Left ventricle myocardium inferior (tissue), 1 donor: ENCODE measurements around the gene RBM19. TPM values are rescaled to one million over a fixed set of nuclear protein-coding genes. Genes with fewer than 3 reads are reported as not detected.
A peak's percentile ranks its signal among the peaks of the same experiment; 100 is the strongest.

Source experiments
- DNase-seq: peaks from one replicate; pipeline ENCODE4 v3.0.0-alpha.2; 2020
- H3K27ac ChIP-seq: fragments of 200-600 bp; replicated peaks from 2 replicates; pipeline ENCODE4 v1.8.0; 2021
- H3K27me3 ChIP-seq: fragments of 200-600 bp; 2 replicates; pipeline ENCODE4 v1.8.0; 2021; ENCODE audit warnings: low read depth
- H3K36me3 ChIP-seq: fragments of 200-600 bp; 2 replicates; pipeline ENCODE4 v1.8.0; 2021
- H3K4me1 ChIP-seq: fragments of 200-600 bp; 2 replicates; pipeline ENCODE4 v1.8.0; 2021
- H3K4me3 ChIP-seq: fragments of 200-600 bp; 2 replicates; pipeline ENCODE4 v1.8.0; 2021; ENCODE audit warnings: mild to moderate bottlenecking, moderate library complexity
- H3K9me3 ChIP-seq: fragments of 200-600 bp; replicated peaks from 2 replicates; pipeline ENCODE4 v1.8.0; 2021
- CTCF ChIP-seq: fragments of 200-600 bp; IDR thresholded peaks from 2 replicates; pipeline ENCODE4 v1.8.0; 2021; ENCODE audit warnings: antibody characterized with exemption, mild to moderate bottlenecking, borderline replicate concordance
- intact Hi-C: fragments of 100-400 bp; cut with micrococcal nuclease; formaldehyde crosslinking; loops from one replicate; pipeline ENCODE4 v1.11.0; 2022
- total RNA-seq: library from RNA; stranded (reverse); fragmentation: NEBNext Ultra II Directional; extraction: Animal tissue kit (Norgen Biotek cat#: 25700); gene quantifications from one replicate; pipeline ENCODE4 v1.2.1, GENCODE V29; 2021
- donor health status: DM: no; HTN: yes; CAD: no; lungs with severe emphysema.

RBM19 gene
- total RNA-seq, 1 donor from 2014 or later: 18.9 TPM

GRCh38 chr12:113935459-113935858 lies 30.7 kb downstream of the RBM19 start:
- intact Hi-C loops: no loop called here
- no peaks in the 10 kb centered on the region for H3K27me3 ChIP-seq
- DNase-seq: no peak
- peaks cover 80% of the 10 kb centered on the region for H3K36me3 ChIP-seq
- TF ChIP-seq CTCF: no peak
- no peaks in the 10 kb centered on the region for H3K9me3 ChIP-seq
- no peak overlapping the region for H3K4me3 ChIP-seq
- no peaks in the 10 kb centered on the region for H3K4me1 ChIP-seq
- no peak overlapping the region for H3K27ac ChIP-seq

- intact Hi-C loops: no loop called here
- no peak for TF ChIP-seq CTCF
- H3K4me1 ChIP-seq: no peaks in the 10 kb centered on the region
- no peak overlapping the region for H3K4me3 ChIP-seq
- no peak for DNase-seq
- H3K36me3 ChIP-seq: peaks cover 77% of the 10 kb centered on the region
- no peak overlapping the region for H3K27ac ChIP-seq
- no peaks in the 10 kb centered on the region for H3K27me3 ChIP-seq
- H3K9me3 ChIP-seq: no peaks in the 10 kb centered on the region
Measured at GRCh38 chr12:113934946-113935345, 31.2 kb downstream of the RBM19 start.

GRCh38 chr12:113934060-113934814 lies 31.9 kb downstream of the RBM19 start:
- TF ChIP-seq CTCF: no peak
- Histone ChIP-seq H3K9me3 (no peaks in the 10 kb centered on the region), H3K27ac (no peak overlapping the region), H3K36me3 (peaks cover 70% of the 10 kb centered on the region), H3K4me1 (no peaks in the 10 kb centered on the region), H3K4me3 (no peak overlapping the region), H3K27me3 (no peaks in the 10 kb centered on the region)
- intact Hi-C loops: no loop called here
- DNase-seq: no peak

DNA sequence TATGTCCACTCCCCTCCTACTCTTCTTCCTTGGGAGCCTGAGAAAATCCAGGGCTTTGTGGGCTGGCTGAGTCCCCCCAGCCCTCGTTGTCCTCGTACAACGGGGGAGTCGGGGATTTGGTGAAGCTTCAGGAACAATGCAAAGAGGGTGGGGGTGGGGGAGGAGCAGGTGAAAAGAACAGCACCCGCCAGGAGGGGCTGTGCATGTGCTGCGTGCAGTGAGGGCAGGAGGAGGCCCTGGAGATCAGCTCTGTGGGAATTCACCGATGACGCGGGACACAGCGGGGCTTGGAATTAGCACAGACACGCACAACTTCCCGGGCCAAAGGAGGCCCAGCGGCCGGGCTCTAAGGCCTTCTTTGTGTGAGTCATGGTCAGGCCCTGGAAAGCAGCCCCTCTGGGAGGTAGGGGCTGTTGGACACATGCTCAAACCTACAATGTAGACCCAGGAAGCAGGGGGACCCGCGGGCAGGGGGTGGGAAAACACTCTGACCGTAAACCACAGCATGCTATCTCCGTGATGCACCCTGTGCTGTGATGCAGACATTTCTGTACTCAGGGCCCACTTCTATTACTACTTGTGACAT lies 32.8 kb downstream of the RBM19 start:
- Histone ChIP-seq H3K4me3 (no peak overlapping the region), H3K27me3 (no peaks in the 10 kb centered on the region), H3K9me3 (no peaks in the 10 kb centered on the region), H3K27ac (peak overlapping the region; percentile 19), H3K4me1 (no peaks in the 10 kb centered on the region), H3K36me3 (peaks cover 65% of the 10 kb centered on the region)
- DNase-seq: no peak
- TF ChIP-seq CTCF: no peak
- intact Hi-C loops: no loop called here

DNA sequence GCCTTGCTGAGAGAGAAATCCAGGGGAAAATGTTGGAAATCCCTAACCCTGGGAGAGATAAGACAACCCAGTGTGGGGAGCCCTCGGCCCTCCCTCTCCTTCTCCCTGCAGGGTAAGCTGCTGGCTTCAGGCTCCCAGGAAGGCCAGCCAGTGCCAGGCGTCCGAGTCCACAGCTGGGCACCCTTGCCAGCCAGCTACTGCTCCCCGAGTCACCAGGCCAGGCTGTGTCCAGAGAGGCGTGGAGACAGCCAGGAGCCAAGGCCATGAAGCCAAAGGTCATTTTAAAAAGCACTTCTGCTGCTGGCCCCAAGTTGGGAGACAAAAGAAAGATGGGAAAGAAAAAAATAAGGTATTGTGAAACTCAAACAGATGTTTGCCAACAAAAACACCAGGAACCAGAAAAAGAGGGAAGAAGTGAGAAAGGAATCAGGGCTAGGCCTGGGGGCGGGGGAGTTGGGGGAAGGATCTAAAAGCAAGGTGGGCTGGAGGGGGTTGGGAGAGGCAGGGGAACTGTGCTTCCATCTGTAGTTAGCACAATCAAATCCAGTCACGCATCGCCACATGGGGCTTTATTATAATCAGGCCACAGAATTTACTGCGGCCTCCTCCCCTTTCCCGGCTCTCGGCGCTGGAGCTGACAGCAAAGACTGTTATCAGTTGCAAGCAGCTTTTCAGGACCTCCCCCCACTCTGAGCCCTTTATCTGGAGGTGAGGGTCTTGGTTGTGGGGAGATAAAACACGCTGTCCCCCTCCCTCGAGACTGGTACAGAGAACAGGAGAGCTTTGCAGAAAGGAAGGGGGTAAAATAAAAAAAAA lies 33.5 kb downstream of the RBM19 start:
- H3K27ac ChIP-seq: peak overlapping the region; percentile 41
- H3K27me3 ChIP-seq: no peaks in the 10 kb centered on the region

More for the DNA sequence above, 33.5 kb downstream of the RBM19 start:
- no peaks in the 10 kb centered on the region for H3K9me3 ChIP-seq
- peaks cover 58% of the 10 kb centered on the region for H3K36me3 ChIP-seq
- no peaks in the 10 kb centered on the region for H3K4me1 ChIP-seq
- no peak for DNase-seq
- no peak for TF ChIP-seq CTCF
- H3K4me3 ChIP-seq: no peak overlapping the region
- intact Hi-C loops: no loop called here
